ENCODE data around the gene PRICKLE4. TPM values are rescaled to one million over a fixed set of nuclear protein-coding genes. Genes with fewer than 3 reads are reported as not detected.

PRICKLE4 gene
- total and polyA plus RNA-seq, 2 donors (not counting 1 experiment from before 2014, with no cell fraction given), result 0.60 TPM; not detected in 1

DNA sequence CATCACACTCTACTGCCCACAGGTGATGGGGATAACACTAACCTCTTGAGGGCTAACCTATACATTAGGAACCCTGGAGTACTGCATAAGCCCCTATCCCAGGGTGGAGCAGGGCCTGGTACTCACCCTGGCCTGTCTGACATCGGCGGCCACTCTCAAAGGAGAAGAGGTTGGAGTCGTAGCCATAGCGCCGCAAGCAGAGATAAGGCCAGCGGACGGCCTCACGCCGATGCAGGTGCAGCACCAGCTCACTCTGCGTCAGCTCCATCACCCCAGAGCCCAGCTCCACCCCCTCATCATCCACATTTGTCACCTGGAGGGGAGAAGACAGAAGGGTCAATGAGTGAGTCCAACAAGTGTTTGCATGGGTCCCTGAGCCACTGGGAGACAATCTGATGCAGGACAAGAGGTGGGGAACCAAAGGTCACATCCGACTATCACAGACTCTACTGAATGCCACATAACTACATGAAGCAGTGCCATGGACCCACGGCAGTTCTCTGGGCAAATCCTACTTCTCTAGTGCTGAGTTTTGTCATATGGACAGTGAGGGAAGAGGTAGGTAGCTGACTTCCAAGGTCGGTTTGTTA, 5.2 kb upstream of the PRICKLE4 start:
- 91% methylated on average over 4 of the region's 13 CpGs for WGBS (ENCODE audit: insufficient coverage)
- POLR2A ChIA-PET, result no interaction called here
- Mint-ChIP-seq H3K27ac (no peak overlapping the region), H3K9me3 (ENCODE audit: insufficient read depth) (no peaks in the 10 kb centered on the region), H3K27me3 (no peaks in the 10 kb centered on the region), H3K4me3 (no peak overlapping the region), H3K4me1 (peaks cover 9% of the 10 kb centered on the region)
- H3K79me2 ChIP-seq (ENCODE audit: control insufficient read depth, insufficient read depth, low read length), result peaks cover 8% of the 10 kb centered on the region
- no peaks in the 10 kb centered on the region for H4K20me1 ChIP-seq (ENCODE audit: control insufficient read depth, insufficient read depth, low read length, poor library complexity, severe bottlenecking)
- intact Hi-C loops (cut with micrococcal nuclease), result no loop called here
- H3K4me1 ChIP-seq (ENCODE audit: control insufficient read depth in 2 of 2, insufficient read depth in 2 of 2, low read length in 2 of 2), result peaks cover 7% of the 10 kb centered on the region in 2 donors
- TF ChIP-seq, protein P1, sequence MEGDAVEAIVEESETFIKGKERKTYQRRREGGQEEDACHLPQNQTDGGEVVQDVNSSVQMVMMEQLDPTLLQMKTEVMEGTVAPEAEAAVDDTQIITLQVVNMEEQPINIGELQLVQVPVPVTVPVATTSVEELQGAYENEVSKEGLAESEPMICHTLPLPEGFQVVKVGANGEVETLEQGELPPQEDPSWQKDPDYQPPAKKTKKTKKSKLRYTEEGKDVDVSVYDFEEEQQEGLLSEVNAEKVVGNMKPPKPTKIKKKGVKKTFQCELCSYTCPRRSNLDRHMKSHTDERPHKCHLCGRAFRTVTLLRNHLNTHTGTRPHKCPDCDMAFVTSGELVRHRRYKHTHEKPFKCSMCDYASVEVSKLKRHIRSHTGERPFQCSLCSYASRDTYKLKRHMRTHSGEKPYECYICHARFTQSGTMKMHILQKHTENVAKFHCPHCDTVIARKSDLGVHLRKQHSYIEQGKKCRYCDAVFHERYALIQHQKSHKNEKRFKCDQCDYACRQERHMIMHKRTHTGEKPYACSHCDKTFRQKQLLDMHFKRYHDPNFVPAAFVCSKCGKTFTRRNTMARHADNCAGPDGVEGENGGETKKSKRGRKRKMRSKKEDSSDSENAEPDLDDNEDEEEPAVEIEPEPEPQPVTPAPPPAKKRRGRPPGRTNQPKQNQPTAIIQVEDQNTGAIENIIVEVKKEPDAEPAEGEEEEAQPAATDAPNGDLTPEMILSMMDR (IDR thresholded peaks at IDR 0.05), result no peak
- TF ChIP-seq EZH2 (IDR thresholded peaks at IDR 0.05; ENCODE audit: borderline replicate concordance, insufficient read depth, low read depth, low read length, poor library complexity, severe bottlenecking), result no peak
- no peak overlapping the region for H3K4me3 ChIP-seq (ENCODE audit: control extremely low read depth in 1 of 5, extremely low read depth in 1 of 5, insufficient read depth in 1 of 5, low read depth in 2 of 5, low read length in 4 of 5)
- peaks cover 2 to 46% of the 10 kb centered on the region in 2 experiments for H3K36me3 ChIP-seq (replicated peaks in 1 of 2; ENCODE audit: control extremely low read depth in 1 of 2, control insufficient read depth in 1 of 2, extremely low read depth in 1 of 2, insufficient read depth in 2 of 2, low read length in 1 of 2)
- H3K27ac ChIP-seq (ENCODE audit: low read length in 2 of 2), result no peak overlapping the region
- DNase-seq (no peak), ATAC-seq (ENCODE audit: low read depth) (no peak)
- H3K27me3 ChIP-seq (replicated peaks in 1 of 4; ENCODE audit: control extremely low read depth in 1 of 4, control insufficient read depth in 3 of 4, insufficient read depth in 4 of 4, low read length in 3 of 4), result no peaks in the 10 kb centered on the region
- CTCF ChIA-PET, result interaction anchor here (1.1 to 3.4 kb wide), 7 partner anchors 12 to 275 kb away, joined by 3 to 34 read pairs (median 5); partner anchors contain the start of genes TAF8 and TOMM6
- no peak overlapping the region for H3K9ac ChIP-seq (ENCODE audit: low read length)
- no peaks in the 10 kb centered on the region for H3K9me3 ChIP-seq (ENCODE audit: control extremely low read depth in 1 of 3, control insufficient read depth in 2 of 3, insufficient read depth in 1 of 3, low read length in 2 of 3)
- no peak overlapping the region for H3K4me2 ChIP-seq (replicated peaks; ENCODE audit: low read depth, low read length, poor library complexity, severe bottlenecking)
- no peak overlapping the region for H2AFZ ChIP-seq (ENCODE audit: insufficient read depth, low read depth, low read length, poor library complexity, severe bottlenecking)

DNA sequence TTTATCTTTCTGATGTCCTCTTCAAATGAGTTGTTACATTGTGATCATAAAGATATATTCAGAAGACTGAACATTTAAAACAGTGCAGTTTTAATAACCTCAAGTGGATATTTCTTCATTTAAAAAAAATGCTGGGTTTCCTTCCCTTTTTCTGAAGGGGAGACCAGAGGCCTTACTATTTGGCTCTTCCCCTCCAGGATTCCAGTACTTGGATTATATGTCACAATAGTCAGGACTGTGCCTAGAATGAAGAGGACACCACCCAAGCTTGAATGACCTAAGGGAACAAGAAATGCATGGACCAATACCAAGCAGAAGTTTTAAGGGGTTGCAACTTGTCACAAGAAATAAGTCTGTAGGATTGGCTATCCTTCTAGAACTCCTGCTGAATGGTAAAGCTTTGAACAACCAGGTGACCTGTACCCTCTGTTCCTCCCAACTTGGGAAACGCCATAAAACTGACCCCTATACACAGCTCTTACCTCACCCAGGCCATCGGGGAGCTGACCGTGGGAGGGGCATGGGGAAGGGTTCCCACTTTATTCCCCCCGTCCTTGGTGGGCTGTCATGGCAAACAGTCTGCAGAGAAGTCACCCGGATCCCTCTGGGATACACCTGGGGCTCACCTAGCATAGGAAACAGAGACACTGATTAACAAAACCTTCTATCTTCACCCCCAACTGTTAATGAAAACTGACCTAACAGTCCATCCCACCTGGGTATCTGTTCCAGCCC, 2.9 kb upstream of the PRICKLE4 start:
- Histone ChIP-seq H3K9me3 (ENCODE audit: control extremely low read depth in 1 of 3, control insufficient read depth in 2 of 3, insufficient read depth in 1 of 3, low read length in 2 of 3) (no peaks in the 10 kb centered on the region), H3K4me2 (replicated peaks; ENCODE audit: low read depth, low read length, poor library complexity, severe bottlenecking) (no peak overlapping the region), H3K36me3 (replicated peaks in 1 of 2; ENCODE audit: control extremely low read depth in 1 of 2, control insufficient read depth in 1 of 2, extremely low read depth in 1 of 2, insufficient read depth in 2 of 2, low read length in 1 of 2) (peaks cover 2 to 31% of the 10 kb centered on the region in 2 experiments), H3K79me2 (ENCODE audit: control insufficient read depth, insufficient read depth, low read length) (peaks cover 8% of the 10 kb centered on the region), H3K27ac (ENCODE audit: low read length in 2 of 2) (no peak overlapping the region), H3K4me3 (ENCODE audit: control extremely low read depth in 1 of 5, extremely low read depth in 1 of 5, insufficient read depth in 1 of 5, low read depth in 2 of 5, low read length in 4 of 5) (no peak overlapping the region), H2AFZ (ENCODE audit: insufficient read depth, low read depth, low read length, poor library complexity, severe bottlenecking) (no peak overlapping the region), H3K27me3 (replicated peaks in 1 of 4; ENCODE audit: control extremely low read depth in 1 of 4, control insufficient read depth in 3 of 4, insufficient read depth in 4 of 4, low read length in 3 of 4) (no peaks in the 10 kb centered on the region), H3K9ac (ENCODE audit: low read length) (no peak overlapping the region), H3K4me1 (ENCODE audit: control insufficient read depth in 2 of 2, insufficient read depth in 2 of 2, low read length in 2 of 2) (peaks cover 13 to 18% of the 10 kb centered on the region in 2 donors), H4K20me1 (ENCODE audit: control insufficient read depth, insufficient read depth, low read length, poor library complexity, severe bottlenecking) (no peaks in the 10 kb centered on the region)
- Mint-ChIP-seq H3K4me3 (peak overlapping the region; percentile 90), H3K9me3 (ENCODE audit: insufficient read depth) (no peaks in the 10 kb centered on the region), H3K27ac (no peak overlapping the region), H3K4me1 (peaks cover 16% of the 10 kb centered on the region), H3K27me3 (no peaks in the 10 kb centered on the region)
- no peak for ATAC-seq (ENCODE audit: low read depth)
- intact Hi-C loops (cut with micrococcal nuclease), result loop anchor here (2.0 kb wide), 1 partner anchor 409 kb away; no protein-coding TSS in a partner anchor
- no peak for DNase-seq
- TF ChIP-seq EZH2 (IDR thresholded peaks at IDR 0.05; ENCODE audit: borderline replicate concordance, insufficient read depth, low read depth, low read length, poor library complexity, severe bottlenecking), result no peak
- TF ChIP-seq, protein P1 (IDR thresholded peaks at IDR 0.05), result no peak
- ChIA-PET POLR2A (no interaction called here), CTCF (interaction anchor here (0.7 to 3.4 kb wide), 6 partner anchors 9 to 437 kb away, joined by 3 to 20 read pairs (median 3); partner anchors contain the start of gene TOMM6)
- WGBS (ENCODE audit: insufficient coverage), result 81% methylated on average over 4 of the region's 5 CpGs

Measured in B cell (primary cell).